Central memory CD8-positive, alpha-beta T cell (primary cell): ENCODE results near the gene TMEM271.
A peak's percentile ranks its signal among the peaks of the same experiment; 100 is the strongest.

Experiments used
- ATAC-seq: fragments of 150-1000 bp; cut with Tn5 transposase; replicated peaks from 2 replicates; pipeline ENCODE4 v1.10.0; 2022; ENCODE audit warnings: mild to moderate bottlenecking, moderate FRiP score, moderate number of reproducible peaks; ENCODE audit not compliant: poor library complexity, severe bottlenecking; ENCODE audit errors: extremely low read depth
- DNase-seq, 2 donors: peaks; one replicate each; pipeline ENCODE4 v3.0.0; 2021; ENCODE audit warnings: low spot score in 2 of 2
- H3K27ac Mint-ChIP-seq: one replicate; pipeline ENCODE4 v1.8.0; 2022; ENCODE audit warnings: low read depth, mild to moderate bottlenecking, moderate library complexity, mixed read lengths
- H3K27me3 Mint-ChIP-seq: one replicate; pipeline ENCODE4 v1.8.0; 2022; ENCODE audit warnings: mixed read lengths
- H3K36me3 Mint-ChIP-seq: one replicate; pipeline ENCODE4 v1.8.0; 2022; ENCODE audit warnings: mild to moderate bottlenecking, moderate library complexity, mixed read lengths; ENCODE audit not compliant: insufficient read depth
- H3K4me1 Mint-ChIP-seq: one replicate; pipeline ENCODE4 v1.8.0; 2022; ENCODE audit warnings: mixed read lengths
- H3K4me3 Mint-ChIP-seq: one replicate; pipeline ENCODE4 v1.8.0; 2022; ENCODE audit warnings: mild to moderate bottlenecking, moderate library complexity, mixed read lengths
- H3K9me3 Mint-ChIP-seq: one replicate; pipeline ENCODE4 v1.8.0; 2022; ENCODE audit warnings: mixed read lengths

TMEM271 gene

DNA sequence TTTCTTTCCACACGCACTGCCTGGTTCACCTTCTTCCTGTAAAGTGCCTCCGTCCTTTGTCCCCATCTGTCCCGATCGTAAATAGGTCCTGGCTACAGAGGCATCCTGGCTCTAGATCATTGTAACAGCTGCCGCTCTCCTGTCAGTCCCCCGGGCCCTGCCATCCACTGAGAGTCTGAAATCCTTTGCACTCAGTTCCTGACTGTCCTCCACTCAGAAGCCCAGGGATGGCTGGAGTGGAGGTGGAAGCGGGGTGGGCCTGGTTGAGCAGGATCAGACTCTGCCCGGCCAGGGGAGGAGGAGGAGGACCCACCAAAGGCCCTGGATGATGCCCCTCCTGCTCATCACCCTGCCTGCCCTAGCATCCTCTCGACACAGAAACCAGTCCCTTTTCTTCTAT, 47.3 kb downstream of the TMEM271 start:
- H3K27me3 Mint-ChIP-seq: no peaks in the 10 kb centered on the region
- ATAC-seq: no peak
- H3K4me3 Mint-ChIP-seq: no peak overlapping the region
- H3K4me1 Mint-ChIP-seq: peaks cover 14% of the 10 kb centered on the region
- H3K27ac Mint-ChIP-seq: peak overlapping the region; percentile 36
- peaks cover 15% of the 10 kb centered on the region for H3K36me3 Mint-ChIP-seq
- H3K9me3 Mint-ChIP-seq: peaks cover 8% of the 10 kb centered on the region
- no peak for DNase-seq

DNA sequence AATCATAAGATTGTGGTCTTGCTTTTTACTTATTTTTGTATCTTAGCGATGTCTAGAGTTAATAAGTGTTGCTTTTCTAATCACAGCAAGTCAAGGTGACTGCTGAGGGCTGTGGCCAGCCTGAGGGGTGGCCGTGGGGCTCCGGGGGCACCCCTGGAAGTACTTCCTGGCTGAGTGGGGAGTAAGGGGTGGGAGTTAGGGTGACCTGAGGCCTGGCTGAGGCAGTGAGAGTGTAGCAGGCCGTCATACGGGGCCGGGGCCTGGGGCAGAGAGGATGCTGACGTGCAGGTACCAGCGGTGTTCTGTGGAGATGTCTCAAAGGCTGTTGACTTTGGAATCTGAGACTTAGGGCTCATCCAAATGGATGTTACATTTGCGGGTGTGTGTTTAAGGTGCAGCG, 47.8 kb downstream of the TMEM271 start:
- Mint-ChIP-seq H3K36me3 (peaks cover 15% of the 10 kb centered on the region), H3K4me1 (peaks cover 14% of the 10 kb centered on the region), H3K4me3 (no peak overlapping the region), H3K27me3 (no peaks in the 10 kb centered on the region), H3K9me3 (peaks cover 8% of the 10 kb centered on the region), H3K27ac (no peak overlapping the region)
- ATAC-seq: no peak
- no peak for DNase-seq

DNA sequence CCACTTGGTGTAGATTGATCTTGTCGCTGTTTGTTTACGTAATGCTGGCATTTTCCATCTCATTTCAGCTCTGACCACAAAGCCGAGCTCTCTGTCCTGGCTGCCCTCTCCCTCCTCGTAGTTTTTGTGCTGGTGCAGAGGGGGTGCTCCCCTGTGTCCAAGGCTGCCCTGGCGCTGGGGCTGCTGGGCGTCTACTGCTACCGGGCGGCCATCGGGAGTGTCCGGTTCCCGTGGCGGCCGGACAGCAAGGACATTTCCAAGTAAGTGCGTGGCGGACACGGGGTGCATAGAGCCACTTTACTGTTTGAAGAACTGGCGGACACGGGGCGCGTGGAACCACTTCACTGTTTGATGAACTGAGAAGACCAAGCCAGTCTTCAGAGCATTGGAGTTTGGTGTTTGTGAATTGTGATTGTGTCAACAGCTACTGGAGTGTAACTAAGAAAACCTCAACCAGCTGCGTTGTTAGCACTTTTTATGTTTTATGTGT, 49.1 kb downstream of the TMEM271 start:
- H3K27me3 Mint-ChIP-seq: no peaks in the 10 kb centered on the region
- ATAC-seq (no peak), DNase-seq (no peak)
- no peak overlapping the region for H3K27ac Mint-ChIP-seq
- H3K9me3 Mint-ChIP-seq: no peaks in the 10 kb centered on the region
- H3K4me1 Mint-ChIP-seq: peaks cover 6% of the 10 kb centered on the region
- H3K36me3 Mint-ChIP-seq: peaks cover 20% of the 10 kb centered on the region
- no peak overlapping the region for H3K4me3 Mint-ChIP-seq

DNA sequence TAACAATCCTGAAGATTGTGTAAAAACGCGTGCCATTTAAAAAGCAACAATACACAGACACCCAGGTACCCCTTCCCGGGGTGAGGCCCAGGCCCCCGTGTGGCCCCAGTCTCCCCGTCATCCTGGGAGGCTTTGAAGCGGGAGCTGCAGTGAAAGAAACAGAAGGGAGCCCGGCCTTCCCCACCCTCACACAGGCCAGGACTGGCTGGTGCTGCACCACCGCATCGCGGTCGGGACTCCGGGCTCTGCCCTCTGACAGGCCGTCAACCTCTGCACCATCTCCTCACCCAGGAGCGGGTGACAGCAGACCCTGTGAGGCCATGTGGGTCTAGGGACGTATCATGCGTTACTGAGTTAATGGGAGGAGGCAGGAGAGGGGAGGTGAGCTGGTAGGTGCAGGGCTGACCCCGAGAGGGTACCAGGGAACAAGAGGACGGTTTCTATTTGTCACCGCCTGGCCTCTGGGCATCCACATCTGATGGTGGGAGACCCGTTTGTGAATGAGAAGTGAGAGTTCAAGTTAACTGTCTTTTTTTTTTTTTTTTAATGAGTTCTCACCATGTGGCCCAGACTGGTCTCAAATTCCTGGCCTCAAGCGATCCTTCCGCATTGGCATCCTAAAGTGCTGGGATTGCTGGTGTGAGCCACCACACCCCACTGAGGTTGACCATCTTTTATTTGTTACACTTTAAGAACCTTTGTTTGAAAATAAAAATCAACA, 49.7 kb downstream of the TMEM271 start:
- Mint-ChIP-seq H3K4me1 (peaks cover 6% of the 10 kb centered on the region), H3K4me3 (no peak overlapping the region), H3K9me3 (no peaks in the 10 kb centered on the region), H3K27me3 (no peaks in the 10 kb centered on the region), H3K27ac (no peak overlapping the region), H3K36me3 (peaks cover 23% of the 10 kb centered on the region)
- ATAC-seq (no peak), DNase-seq (no peak)

GRCh38 chr4:525660-526059, 50.4 kb downstream of the TMEM271 start:
- H3K27me3 Mint-ChIP-seq: no peaks in the 10 kb centered on the region
- H3K4me3 Mint-ChIP-seq: no peak overlapping the region
- H3K4me1 Mint-ChIP-seq: peaks cover 8% of the 10 kb centered on the region
- H3K27ac Mint-ChIP-seq: no peak overlapping the region
- H3K9me3 Mint-ChIP-seq: no peaks in the 10 kb centered on the region
- ATAC-seq: no peak
- H3K36me3 Mint-ChIP-seq: peaks cover 23% of the 10 kb centered on the region
- no peak for DNase-seq

DNA sequence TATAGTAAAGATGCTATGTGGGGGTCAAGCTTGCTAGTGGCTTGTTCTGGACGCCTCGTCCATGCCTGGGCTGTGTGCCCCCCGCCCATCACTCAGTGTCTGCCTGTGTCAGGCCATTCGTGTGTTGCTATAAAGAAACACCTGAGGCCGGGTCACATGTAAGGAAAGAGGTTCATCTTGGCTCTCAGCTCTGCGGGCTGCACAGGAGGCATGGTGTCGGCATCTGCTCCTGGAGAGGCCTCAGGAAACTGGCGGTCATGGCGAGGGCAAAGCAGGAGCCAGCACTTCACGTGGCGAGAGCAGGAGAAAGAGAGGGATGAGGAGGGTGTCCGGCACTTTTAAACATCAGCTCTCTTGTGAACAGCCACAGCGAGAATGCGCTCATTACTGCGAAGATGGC, 51.9 kb downstream of the TMEM271 start:
- ATAC-seq (no peak), DNase-seq (no peak)
- Mint-ChIP-seq H3K4me1 (peaks cover 14% of the 10 kb centered on the region), H3K9me3 (no peaks in the 10 kb centered on the region), H3K4me3 (no peak overlapping the region), H3K27me3 (no peaks in the 10 kb centered on the region), H3K36me3 (peaks cover 18% of the 10 kb centered on the region), H3K27ac (no peak overlapping the region)
